Measurements from ENCODE around the gene TMEM218. TPM values are rescaled to one million over a fixed set of nuclear protein-coding genes. Genes with fewer than 3 reads are reported as not detected.

The TMEM218 gene
- total RNA-seq, 1 donor from 2014 or later = 6.7 TPM

Other genes starting within 250 kb of the TMEM218 start
- 3.0 TPM for gene ROBO3, start 246.2 kb downstream of the TMEM218 start, total RNA-seq
- 21.9 TPM for gene ROBO4, start 213.8 kb downstream of the TMEM218 start, total RNA-seq
- gene HEPN1, start 192.4 kb downstream of the TMEM218 start, total RNA-seq = not detected
- 0.35 TPM for gene HEPACAM, start 175.6 kb downstream of the TMEM218 start, total RNA-seq
- 0.24 TPM for gene CCDC15, start 157.4 kb downstream of the TMEM218 start, total RNA-seq
- 3.8 TPM for gene SLC37A2, start 48.3 kb downstream of the TMEM218 start, total RNA-seq
- gene PKNOX2, start 53.1 kb upstream of the TMEM218 start, total RNA-seq = 5.8 TPM